PC-3 (cell line): ENCODE data around the gene YTHDF1. TPM values are rescaled to one million over a fixed set of nuclear protein-coding genes. Genes with fewer than 3 reads are reported as not detected.
A peak's percentile ranks its signal among the peaks of the same experiment; 100 is the strongest.

Source experiments
- ATAC-seq: fragments of 200-7000 bp; cut with Tn5 transposase; 2 replicates; pipeline ENCODE4 v1.9.1; 2020; ENCODE audit warnings: mild to moderate bottlenecking, moderate library complexity
- BruUV-seq: library from RNA; stranded (reverse); fragments of 400-500 nt; replicated peaks from 2 replicates; lab custom pipeline; 2021; lab: Mats Ljungman, UMichigan
- CTCF ChIA-PET: fragments of 300-600 bp; sonication (Branson Sonifier 250); formaldehyde crosslinking; loops from one replicate; lab custom pipeline; 2022; ENCODE audit warnings: antibody characterized with exemption; lab: Charles Lee
- POLR2A ChIA-PET: fragments of 300-600 bp; sonication (Branson Sonifier 250); formaldehyde crosslinking; loops from one replicate; lab custom pipeline; 2022; ENCODE audit warnings: antibody characterized with exemption; ENCODE audit not compliant: unreplicated experiment; lab: Charles Lee
- DNase-seq: peaks from one replicate; pipeline ENCODE4 v3.0.0-alpha.2; 2015
- H2AFZ ChIP-seq: fragments of 300-600 bp; sonication (generic); 2 replicates; pipeline ENCODE4 v1.6.0; 2016; ENCODE audit warnings: antibody characterized with exemption, low read length
- H3F3A ChIP-seq: fragments of 300-600 bp; sonication (generic); one replicate; pipeline ENCODE4 v1.6.0; 2017; ENCODE audit warnings: antibody characterized with exemption, low read length, control low read depth, mild to moderate bottlenecking; ENCODE audit not compliant: unreplicated experiment
- H3K27ac ChIP-seq: fragments of 300-600 bp; sonication (generic); 2 replicates; pipeline ENCODE4 v1.5.1; 2016; ENCODE audit warnings: mild to moderate bottlenecking, low read length
- H3K27me3 ChIP-seq: fragments of 300-600 bp; sonication (generic); 2 replicates; pipeline ENCODE4 v1.6.1; 2016; ENCODE audit warnings: low read length, mixed read lengths
- H3K36me3 ChIP-seq: fragments of 300-600 bp; sonication (generic); 2 replicates; pipeline ENCODE4 v1.6.1; 2016; ENCODE audit warnings: low read depth, mixed run types, low read length, mixed read lengths
- H3K4me1 ChIP-seq: fragments of 300-600 bp; sonication (generic); 2 replicates; pipeline ENCODE4 v1.5.1; 2016; ENCODE audit warnings: low read length; ENCODE audit not compliant: insufficient read depth
- H3K4me2 ChIP-seq: fragments of 300-600 bp; sonication (generic); 2 replicates; pipeline ENCODE4 v1.6.0; 2016; ENCODE audit warnings: low read length
- H3K4me3 ChIP-seq: fragments of 300-600 bp; sonication (generic); 2 replicates; pipeline ENCODE4 v1.5.1; 2016; ENCODE audit warnings: mild to moderate bottlenecking, low read length, mixed read lengths
- H3K79me2 ChIP-seq: fragments of 300-600 bp; sonication (generic); 2 replicates; pipeline ENCODE4 v1.6.1; 2017; ENCODE audit warnings: low read length, mixed read lengths
- H3K9ac ChIP-seq: fragments of 300-600 bp; sonication (generic); 2 replicates; pipeline ENCODE4 v1.6.0; 2016; ENCODE audit warnings: mild to moderate bottlenecking, low read length
- H3K9me2 ChIP-seq: fragments of 300-600 bp; sonication (generic); replicated peaks from 2 replicates; pipeline ENCODE4 v1.6.1; 2016; ENCODE audit warnings: mixed run types, low read length, mixed read lengths
- H3K9me3 ChIP-seq: fragments of 300-600 bp; sonication (generic); 2 replicates; pipeline ENCODE4 v1.6.1; 2016; ENCODE audit warnings: low read length, mixed read lengths
- H4K20me1 ChIP-seq: fragments of 300-600 bp; sonication (generic); 2 replicates; pipeline ENCODE4 v1.6.1; 2016; ENCODE audit warnings: low read length, mixed read lengths
- CTCF ChIP-seq: fragments of 300-600 bp; sonication (generic); conservative IDR thresholded peaks from 2 replicates; pipeline ENCODE4 v1.5.1; 2017; ENCODE audit warnings: antibody characterized with exemption, low read depth, mild to moderate bottlenecking, low read length
- EZH2 ChIP-seq: fragments of 300-600 bp; sonication (generic); IDR thresholded peaks from one replicate; pipeline ENCODE4 v1.6.1; 2017; ENCODE audit warnings: antibody characterized with exemption, mild to moderate bottlenecking, low read length; ENCODE audit not compliant: unreplicated experiment
- EZH2phosphoT487 ChIP-seq: fragments of 300-600 bp; sonication (generic); IDR thresholded peaks from 2 replicates; pipeline ENCODE4 v1.6.1; 2018; ENCODE audit warnings: mild to moderate bottlenecking, antibody characterized with exemption, low read length, borderline replicate concordance
- intact Hi-C: fragments of 100-400 bp; cut with micrococcal nuclease; formaldehyde crosslinking; loops from 2 replicates; pipeline ENCODE4 v1.9.0; 2023
- total RNA-seq: library from RNA; depleted of rRNA; stranded (reverse); fragments of >200 nt; gene quantifications from 2 replicates; pipeline ENCODE4 v1.2.3, GENCODE V29; 2014

Gene YTHDF1
- total RNA-seq, 1 experiment from 2014 or later = 30.0 TPM

- ATAC-seq = no peak
- Histone ChIP-seq H3K4me1 (peaks cover 38% of the 10 kb centered on the region), H3K4me2 (no peak overlapping the region), H4K20me1 (peaks cover 74% of the 10 kb centered on the region), H3K27me3 (no peaks in the 10 kb centered on the region), H2AFZ (no peak overlapping the region), H3K4me3 (no peak overlapping the region), H3K27ac (no peak overlapping the region), H3K9ac (no peak overlapping the region), H3F3A (no peaks in the 10 kb centered on the region), H3K9me3 (no peaks in the 10 kb centered on the region), H3K36me3 (peaks cover 64% of the 10 kb centered on the region), H3K9me2 (no peaks in the 10 kb centered on the region), H3K79me2 (peaks cover 100% of the 10 kb centered on the region)
- intact Hi-C loops = no loop called here
- ChIA-PET CTCF (no interaction called here), POLR2A (no interaction called here)
- no peak for DNase-seq
- no peak for TF ChIP-seq CTCF
- TF ChIP-seq EZH2phosphoT487 = no peak
- TF ChIP-seq EZH2 = no peak
- BruUV-seq = no TSS peak
Observed at GRCh38 chr20:63210011-63210605, 5.8 kb downstream of the YTHDF1 start.

DNA sequence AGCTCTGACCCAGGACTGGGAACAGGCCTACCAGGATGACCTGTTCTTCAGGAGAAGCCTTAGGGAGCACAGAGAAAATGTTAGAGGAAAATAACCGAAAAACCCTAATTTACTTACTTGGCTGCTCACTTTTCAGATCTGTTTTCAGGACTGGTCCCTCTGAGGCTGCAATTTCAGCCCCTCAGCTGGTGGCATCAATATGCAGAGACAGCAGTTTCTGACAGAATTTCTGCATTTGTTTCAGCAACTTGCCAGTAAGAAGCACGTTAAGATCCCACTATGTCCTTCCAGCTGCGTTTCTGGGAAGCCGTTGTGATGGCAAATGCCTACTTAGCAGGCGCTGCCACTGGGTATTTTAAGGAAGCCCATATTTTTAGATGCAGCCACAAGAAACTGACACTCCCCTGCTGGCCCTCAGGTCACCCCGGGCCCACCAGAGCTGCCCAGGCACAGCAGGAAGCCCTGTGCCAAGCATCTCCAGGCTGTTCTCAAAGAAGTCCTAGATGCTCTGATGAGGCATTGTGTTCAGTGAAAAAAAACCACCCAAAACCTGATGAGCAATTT is 7.5 kb downstream of the YTHDF1 start:
- Histone ChIP-seq H3K79me2 (peaks cover 100% of the 10 kb centered on the region), H3K9ac (no peak overlapping the region), H4K20me1 (peaks cover 74% of the 10 kb centered on the region), H3K36me3 (peaks cover 67% of the 10 kb centered on the region), H3K27me3 (no peaks in the 10 kb centered on the region), H3K4me3 (no peak overlapping the region), H3K9me3 (no peaks in the 10 kb centered on the region), H2AFZ (no peak overlapping the region), H3K4me2 (no peak overlapping the region), H3K4me1 (peaks cover 22% of the 10 kb centered on the region), H3F3A (no peaks in the 10 kb centered on the region), H3K9me2 (no peaks in the 10 kb centered on the region), H3K27ac (no peak overlapping the region)
- ChIA-PET POLR2A (interaction anchor here (0.6 kb wide), 1 partner anchor 65 kb away, joined by 21 read pairs; no protein-coding TSS in a partner anchor), CTCF (no interaction called here)
- DNase-seq (no peak), ATAC-seq (no peak)
- intact Hi-C loops = no loop called here
- no peak for TF ChIP-seq CTCF
- no peak for TF ChIP-seq EZH2phosphoT487
- no peak for TF ChIP-seq EZH2
- BruUV-seq = no TSS peak

DNA sequence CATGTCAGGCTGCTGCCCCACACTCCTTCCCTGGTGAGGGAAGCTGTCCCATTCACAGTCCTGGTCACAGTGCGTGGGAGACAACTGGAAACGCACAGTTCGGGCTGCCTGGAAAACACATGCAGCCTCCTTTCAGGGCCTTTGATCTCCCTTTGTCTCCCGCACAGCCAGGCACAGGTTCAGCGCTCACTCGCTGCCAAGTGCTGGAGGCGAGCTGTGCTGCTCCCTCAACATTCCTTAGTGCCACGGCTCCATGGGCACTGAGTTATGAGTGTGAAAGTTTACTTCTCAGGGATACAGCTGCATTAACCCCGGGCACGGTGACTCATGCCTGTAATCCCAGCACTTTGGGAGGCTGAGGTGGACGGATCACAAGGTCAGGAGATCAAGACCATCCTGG is 9.1 kb downstream of the YTHDF1 start:
- no TSS peak for BruUV-seq
- Histone ChIP-seq H3K27me3 (no peaks in the 10 kb centered on the region), H3K36me3 (peaks cover 69% of the 10 kb centered on the region), H3K9ac (no peak overlapping the region), H3K4me2 (no peak overlapping the region), H3K27ac (no peak overlapping the region), H3K9me2 (no peaks in the 10 kb centered on the region), H3F3A (no peaks in the 10 kb centered on the region), H3K4me1 (peaks cover 10% of the 10 kb centered on the region; the same call in 1 of the 2 replicates), H3K79me2 (peaks cover 100% of the 10 kb centered on the region), H2AFZ (no peak overlapping the region), H3K9me3 (no peaks in the 10 kb centered on the region), H4K20me1 (peaks cover 74% of the 10 kb centered on the region), H3K4me3 (no peak overlapping the region)
- DNase-seq (peak; percentile 62), ATAC-seq (peak; percentile 86)
- CTCF ChIA-PET = no interaction called here
- TF ChIP-seq CTCF = no peak
- no peak for TF ChIP-seq EZH2
- TF ChIP-seq EZH2phosphoT487 = no peak
- POLR2A ChIA-PET = no interaction called here
- intact Hi-C loops = no loop called here
